GM21526 (cell line): ENCODE results near the gene PRKG1.

Source experiments
- ATAC-seq: cut with Tn5 transposase; IDR thresholded peaks from one replicate; pipeline ENCODE4 v1.9.1; 2021; ENCODE audit warnings: moderate library complexity; ENCODE audit not compliant: unreplicated experiment, low FRiP score

PRKG1 gene

DNA sequence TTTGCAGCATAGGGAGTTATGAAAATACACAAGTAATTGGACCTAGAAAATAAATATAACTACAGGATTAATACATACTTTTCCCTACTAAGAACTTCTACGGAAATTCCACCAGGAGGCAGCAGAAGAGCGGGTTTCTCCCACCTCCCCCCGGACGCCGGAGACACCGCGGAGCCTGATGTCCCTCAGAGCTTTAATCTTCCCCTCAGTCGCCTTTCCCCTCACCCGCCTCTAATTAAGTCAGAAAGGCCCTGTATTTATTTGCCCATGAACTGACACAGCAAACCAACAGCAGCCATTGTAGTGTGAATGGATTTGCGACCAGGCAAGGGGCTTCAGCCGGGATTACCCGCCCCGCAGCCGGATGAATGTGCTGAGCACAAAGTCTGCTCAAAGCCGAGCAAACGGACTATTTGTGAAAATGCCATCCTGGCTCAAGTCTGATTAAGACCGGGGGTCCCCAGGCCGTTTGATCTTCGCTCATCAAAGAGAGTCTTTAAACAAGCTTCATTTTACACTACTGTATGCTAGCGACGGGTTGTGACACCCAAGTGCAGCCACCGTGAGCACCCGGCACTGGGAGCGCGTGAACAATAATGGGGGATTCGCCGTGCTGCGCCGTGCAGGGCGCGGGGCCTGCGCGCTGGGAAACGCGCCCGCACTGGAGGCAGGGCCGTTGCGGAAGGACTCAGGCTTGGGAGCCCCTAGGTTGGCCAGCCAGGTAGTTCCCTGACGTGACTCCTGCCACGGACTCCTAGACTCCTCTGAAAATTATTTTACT, 1234.2 kb downstream of the PRKG1 start:
- ATAC-seq: peak; percentile 76

DNA sequence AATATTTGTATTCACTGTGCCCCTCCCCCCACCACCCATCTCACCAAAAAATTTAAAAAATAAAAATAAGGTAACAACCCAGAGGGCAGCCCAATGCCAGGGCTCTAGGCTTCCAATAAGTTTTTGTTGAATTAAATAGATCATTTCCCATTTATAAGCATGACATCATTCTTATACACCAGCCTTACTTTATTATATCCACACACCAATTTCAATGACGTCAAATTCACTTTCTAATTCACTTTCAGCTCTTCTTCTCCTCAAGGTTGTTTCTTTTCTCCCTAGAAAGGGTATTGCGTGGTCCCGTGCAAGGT, 1238.6 kb downstream of the PRKG1 start:
- no peak for ATAC-seq

DNA sequence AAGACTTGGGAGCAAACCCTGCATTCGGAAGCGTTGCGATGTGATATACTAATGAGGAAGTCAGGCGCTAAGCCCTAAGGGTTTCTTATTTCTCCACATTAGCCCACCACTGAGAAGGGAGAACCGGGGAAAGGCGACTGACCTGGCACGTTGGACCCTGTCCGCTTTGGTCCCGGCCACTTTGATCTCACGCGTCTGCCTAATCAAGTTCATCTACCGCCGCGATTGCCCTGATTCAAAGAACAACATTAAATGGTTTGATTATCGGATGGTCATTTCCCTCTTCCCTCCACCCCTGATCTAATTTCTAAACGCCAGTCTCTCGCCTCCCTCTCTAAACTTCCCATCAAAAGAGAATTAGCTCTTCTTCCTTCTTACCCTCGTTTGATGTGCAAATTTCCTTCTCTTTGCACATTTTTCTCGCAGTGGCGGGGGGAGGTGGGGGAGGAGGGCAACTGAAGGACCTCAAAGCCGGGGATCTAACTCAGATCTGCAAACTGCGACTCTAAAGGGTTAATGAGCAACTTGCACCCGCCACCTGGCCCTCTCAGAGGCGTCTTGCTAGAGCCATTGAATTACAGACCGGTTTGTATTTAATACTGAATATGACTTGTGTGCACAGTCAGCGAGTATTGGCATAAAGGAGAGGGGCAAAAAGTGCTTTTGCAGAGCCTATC, 1239.1 kb downstream of the PRKG1 start:
- ATAC-seq: no peak

DNA sequence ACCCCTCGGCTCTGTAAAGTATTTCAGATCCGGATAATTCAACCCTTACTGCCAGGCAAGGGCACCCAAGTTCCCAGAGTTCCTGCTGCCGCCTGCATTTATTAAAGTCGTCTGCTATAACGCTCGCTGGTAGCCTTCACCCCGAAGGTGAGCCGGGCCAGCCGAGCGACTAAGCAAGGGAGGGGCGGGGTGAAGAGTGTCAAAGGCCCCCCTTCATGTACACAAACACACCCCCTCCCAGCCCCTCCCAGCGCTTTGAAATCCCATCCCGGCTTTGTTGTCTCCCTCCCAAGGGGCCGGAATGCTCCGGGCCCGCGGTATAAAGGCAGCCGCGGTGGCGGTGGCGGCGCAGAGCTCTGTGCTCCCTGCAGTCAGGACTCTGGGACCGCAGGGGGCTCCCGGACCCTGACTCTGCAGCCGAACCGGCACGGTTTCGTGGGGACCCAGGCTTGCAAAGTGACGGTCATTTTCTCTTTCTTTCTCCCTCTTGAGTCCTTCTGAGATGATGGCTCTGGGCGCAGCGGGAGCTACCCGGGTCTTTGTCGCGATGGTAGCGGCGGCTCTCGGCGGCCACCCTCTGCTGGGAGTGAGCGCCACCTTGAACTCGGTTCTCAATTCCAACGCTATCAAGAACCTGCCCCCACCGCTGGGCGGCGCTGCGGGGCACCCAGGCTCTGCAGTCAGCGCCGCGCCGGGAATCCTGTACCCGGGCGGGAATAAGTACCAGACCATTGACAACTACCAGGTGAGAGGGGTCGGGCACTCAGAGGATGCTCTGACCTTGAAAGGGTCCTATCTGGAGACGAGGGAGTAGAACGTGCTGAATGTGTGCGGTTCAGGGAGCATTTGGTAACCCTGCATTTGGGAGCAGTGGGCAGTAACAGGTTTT, 1239.9 kb downstream of the PRKG1 start, which contains the start of gene DKK1:
TSS of gene DKK1 (plus strand) at position 349 of the 889 bp plus-strand sequence. CDS start at position 503, 154 bp downstream.
- peak; percentile 69 for ATAC-seq

DNA sequence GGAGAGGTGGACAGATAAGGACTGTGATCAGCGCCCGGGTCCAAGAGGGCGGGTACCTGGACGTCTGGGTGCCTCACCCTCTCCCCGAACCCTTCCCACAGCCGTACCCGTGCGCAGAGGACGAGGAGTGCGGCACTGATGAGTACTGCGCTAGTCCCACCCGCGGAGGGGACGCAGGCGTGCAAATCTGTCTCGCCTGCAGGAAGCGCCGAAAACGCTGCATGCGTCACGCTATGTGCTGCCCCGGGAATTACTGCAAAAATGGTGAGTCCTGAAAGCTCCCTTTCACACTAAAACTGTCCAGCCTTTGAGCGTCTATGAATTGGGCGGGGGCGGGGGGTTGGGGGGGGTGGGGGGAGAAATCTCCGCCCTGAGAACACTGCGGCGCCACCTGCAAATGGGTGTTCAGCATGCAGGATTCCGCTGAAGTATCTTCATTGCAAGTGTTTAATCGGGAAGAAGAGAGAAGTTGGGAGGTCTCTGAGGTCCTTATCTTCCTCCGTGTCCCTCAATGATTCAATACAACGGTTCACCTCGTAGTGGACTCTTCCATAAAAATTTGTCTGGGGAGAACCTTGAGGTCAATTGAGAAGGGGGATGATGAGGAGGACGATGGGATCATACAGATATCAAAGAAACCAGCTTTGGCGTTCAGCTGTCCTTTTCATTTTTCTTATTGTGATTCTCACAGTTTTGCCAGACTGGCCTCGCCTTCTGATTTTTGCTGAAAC, 1240.7 kb downstream of the PRKG1 start:
- no peak for ATAC-seq

DNA sequence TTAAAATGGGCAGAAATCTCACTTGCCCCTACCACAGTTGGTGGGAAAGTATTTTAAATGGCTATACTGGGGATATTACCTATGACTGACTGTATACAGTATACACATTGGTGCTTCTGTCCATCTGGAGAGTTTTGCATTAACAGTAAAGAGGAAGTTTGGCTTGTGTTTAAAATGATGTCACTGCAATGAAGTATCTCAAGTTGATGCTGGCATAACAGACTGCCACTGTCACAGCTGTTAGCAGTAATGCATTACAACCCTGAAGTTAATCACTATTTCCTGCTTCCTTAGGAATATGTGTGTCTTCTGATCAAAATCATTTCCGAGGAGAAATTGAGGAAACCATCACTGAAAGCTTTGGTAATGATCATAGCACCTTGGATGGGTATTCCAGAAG, 1241.7 kb downstream of the PRKG1 start:
- no peak for ATAC-seq

DNA sequence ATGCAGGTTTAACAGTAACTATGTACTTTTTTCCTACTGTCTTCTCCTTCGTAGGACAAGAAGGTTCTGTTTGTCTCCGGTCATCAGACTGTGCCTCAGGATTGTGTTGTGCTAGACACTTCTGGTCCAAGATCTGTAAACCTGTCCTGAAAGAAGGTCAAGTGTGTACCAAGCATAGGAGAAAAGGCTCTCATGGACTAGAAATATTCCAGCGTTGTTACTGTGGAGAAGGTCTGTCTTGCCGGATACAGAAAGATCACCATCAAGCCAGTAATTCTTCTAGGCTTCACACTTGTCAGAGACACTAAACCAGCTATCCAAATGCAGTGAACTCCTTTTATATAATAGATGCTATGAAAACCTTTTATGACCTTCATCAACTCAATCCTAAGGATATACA, 1242.2 kb downstream of the PRKG1 start:
- no peak for ATAC-seq

DNA sequence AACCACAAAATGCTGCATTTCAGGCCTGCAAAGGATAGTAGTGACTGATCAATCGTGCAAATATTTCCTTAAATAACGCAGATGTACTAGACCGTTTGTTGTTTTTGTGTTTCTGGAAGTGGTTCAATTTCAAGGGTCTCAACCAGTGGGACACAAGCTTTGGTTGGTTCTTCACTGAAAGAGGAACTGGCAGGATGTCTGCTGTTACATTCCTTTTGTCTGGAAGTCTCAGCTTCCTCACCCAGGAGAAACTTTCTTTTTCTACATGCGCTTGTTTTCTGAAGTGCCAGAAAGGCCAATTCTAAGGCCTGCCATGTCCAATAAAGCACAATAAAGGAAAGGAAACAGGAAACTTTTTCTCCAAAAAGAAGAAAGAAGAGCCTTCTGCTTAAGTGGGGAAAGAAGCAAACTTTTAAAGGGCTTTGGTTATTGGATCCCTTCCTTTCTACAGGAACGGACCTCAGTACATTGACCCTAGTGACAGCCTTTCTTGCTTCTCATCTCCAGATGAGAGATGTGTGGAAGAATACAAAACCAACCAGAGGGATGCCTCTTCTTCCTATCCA, 1243.9 kb downstream of the PRKG1 start:
- no peak for ATAC-seq

DNA sequence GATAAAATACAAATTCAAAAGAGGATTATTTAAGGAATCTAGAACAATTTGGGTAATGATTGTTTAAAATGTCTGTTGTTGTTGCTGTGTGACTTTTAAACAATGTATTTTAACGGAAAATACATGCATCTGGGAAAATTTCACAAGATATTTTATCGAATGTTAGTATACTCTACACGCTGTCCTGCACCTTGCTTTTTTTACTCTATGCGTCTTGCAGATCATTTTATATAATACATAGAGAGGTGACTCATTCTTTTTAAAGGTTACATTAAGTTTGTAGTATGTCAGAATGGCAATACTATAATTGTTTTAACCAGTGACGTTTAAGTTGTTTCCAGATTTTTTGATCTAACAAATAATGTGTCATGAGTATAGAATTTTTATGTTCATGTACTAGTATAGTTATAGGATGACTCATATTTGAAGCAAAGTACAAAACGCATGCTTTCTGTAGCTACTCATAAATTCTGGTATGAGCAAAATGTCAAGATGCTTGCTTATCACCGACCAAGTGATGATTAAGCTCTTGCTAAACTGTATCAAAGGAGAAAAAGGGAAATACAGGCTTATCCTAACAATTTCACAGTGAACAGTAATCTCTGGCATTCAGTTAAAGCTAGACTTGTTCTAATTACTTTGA, 1244.7 kb downstream of the PRKG1 start:
- ATAC-seq: no peak

DNA sequence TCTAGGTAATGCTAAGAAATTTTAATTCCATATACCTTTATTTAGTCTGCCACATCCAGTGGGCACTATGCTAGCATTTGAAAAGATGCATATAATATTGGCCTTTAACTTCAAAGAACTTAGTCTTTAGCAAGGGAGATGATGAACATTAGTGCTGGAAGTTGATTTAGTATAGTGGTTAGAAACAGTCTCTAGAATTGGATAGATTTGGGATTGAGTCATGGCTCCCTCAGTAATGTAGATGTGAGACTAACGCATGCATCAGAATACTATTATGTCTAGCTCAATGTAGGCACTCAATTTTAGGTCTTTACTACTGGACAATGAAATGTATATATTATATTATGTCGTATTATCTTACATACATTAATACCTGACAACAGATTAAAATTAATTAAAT, 1245.6 kb downstream of the PRKG1 start:
- ATAC-seq: no peak

DNA sequence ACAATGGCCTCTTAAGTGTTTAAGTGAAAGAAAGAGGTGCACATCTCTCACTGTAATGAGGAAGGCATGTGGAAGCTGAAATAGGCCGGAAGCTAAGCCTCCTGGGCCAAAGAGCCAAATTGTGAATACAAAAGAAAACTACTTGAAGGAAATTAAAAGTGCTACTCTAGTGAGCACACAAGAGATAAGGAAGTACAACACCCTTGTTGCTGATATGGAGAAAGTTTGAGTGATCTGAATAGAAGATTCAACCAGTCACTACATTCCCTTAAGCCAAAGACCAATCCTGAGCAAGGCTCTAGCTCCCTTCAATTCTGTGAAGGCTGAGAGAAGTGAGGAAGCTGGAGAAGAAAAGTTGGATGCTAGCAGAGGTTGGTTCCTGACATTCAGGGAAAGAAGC, 1248.0 kb downstream of the PRKG1 start:
- ATAC-seq: no peak

DNA sequence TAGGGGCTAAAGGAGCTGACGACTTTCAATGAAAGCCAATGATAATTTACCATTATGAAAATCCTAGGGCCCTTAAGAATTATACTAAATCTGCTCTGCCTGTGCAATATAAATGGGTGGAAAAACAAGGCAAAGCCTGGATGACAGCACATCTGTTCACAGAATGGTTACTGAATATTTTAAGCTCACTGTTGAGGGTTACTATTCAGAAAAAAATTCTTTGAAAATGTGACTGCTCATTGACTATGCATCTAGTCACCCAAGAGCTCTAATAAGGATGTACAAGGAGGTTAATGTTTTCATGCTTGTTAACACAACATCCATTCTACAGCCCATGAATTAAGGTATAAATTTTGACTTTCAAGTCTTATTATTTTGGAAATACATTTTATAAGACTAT, 1248.6 kb downstream of the PRKG1 start:
- no peak for ATAC-seq

DNA sequence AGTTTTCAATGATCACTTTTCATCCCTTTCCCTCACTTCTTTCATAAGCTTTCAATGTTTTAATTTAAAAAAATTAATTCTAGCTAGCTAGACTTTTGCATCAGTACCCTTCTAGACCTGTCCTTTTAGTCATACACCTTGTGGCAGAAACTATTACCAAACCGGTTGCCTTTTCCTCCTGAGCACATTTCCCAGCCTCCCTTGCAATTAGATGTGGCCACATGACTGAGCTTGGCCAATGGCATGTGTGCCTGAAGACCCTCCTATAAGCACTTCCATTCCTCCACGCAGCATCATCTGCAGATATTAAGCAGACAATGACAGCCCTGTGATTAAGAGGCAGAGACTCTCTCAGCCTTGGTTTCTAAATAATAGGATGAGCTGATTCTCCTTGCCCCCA, 1252.1 kb downstream of the PRKG1 start:
- ATAC-seq: no peak

DNA sequence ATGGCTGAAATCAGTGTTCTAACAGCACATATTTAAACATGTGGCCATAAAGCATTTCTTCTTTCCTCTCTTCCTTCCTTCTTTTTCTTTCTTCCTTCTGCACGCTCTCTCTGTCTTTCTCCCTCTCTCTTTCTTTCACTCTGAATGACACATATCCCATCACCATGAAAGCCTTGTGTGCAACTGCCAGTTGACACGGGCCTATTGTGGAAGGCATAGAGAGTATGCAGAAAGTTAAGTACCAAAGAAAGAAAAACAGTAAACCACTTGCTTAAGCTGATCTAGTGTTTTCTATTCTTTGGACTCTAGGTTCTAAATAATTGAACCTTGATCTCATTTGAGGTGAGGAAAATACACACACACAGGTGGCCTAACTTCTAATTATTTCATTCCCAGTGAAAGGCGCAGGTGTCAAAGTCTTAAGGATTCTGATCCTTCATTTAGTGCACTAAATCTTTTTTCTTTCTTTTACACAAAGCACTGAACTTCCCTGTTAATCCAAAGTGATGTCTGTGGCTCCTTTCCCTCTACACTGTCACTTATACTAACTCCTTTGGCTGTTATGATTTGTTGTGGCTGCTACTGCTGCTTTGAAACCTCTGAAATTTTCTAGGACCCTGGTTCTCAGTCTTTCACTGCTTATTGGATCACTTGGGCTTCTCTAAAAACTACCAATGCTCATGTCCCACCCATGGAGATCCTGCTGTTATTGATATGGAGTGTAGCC, 1257.5 kb downstream of the PRKG1 start:
- no peak for ATAC-seq

DNA sequence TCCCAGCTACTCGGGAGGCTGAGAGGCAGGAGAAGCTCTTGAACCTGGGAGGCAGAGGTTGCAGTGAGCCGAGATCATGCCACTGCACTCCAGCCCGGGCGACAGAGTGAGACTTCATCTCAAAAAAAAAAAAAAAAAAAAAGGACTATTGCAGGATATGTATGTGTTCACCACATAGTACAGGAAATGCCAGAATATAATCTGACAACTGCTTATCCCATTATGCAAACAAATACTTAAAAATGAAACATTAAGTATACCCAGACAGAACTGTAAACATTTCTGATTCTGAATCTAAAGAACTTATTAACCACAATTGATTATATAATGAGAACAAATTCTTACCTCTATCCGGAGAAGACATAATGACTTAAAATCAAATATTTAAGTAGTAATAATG, 1258.5 kb downstream of the PRKG1 start:
- ATAC-seq: no peak

DNA sequence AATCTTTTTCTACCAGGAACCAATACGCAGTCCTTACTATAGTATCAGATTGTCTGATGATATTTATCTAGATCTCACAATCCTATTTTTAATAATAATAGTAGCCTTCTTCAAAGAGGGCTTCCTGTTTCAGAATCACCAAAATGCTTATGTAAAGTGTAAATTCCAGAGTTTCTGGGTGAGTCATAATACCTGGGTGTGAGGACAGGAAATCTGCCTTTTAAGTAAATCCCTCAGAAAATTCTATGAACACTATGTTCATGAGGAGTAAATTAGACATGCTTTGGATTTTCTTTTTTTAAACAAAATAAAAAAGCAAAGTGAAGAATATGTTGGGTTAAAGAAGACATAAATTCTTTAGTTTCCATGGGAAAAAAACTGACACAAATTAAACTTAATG, 1260.3 kb downstream of the PRKG1 start:
- ATAC-seq: no peak

DNA sequence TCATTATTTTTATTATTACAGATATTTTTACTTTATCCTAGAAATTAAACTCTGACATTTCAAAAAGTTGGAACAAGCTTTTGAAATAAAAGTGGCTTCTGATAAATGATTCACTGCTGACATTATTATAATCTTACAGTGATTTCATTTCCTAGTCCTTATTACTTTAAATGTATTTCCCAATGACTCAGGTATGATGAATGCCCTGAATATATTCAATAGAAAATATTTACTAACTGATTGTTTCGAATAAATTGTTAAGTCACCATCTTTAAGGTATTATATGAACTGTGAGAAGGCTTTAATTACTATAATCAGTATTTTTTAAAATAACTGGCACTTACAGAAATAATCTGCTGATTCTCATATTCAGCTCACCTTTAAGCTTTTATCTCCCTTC, 1261.4 kb downstream of the PRKG1 start:
- no peak for ATAC-seq

DNA sequence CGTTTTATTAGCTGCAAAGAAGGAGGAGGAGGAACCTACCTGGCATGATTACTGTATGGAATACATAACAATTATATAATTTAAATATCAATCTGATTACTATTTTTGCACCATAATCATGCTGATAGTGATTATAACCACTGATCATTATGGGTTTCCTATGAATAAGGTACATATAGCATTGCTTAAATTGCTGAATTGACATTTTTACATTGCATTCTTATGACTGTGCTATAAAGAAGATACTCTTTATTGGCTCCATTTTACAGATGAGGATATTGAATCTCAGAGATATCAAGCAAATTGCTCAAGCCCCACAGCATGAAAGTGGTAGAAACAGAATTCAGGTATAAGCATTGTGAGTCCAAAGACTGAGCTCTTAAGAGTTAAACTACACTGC, 1262.9 kb downstream of the PRKG1 start:
- ATAC-seq: no peak

DNA sequence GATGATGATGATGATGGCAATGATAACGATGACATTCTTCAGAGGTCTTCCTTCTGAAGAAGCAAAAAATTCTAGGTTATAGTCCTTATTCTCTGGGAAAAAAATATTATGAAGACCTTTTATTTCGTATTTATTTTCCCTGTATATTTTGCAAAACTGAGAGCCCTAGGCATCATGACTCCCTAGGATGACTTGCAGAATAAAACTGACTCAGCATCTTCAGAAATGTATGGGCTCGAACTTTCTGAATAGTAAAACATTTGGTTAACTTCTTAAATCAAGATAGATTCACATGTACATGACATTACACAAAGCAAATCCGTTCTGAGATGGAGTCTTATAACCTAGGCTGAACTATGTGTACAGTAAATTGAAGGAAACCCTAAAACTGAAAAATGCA, 1269.2 kb downstream of the PRKG1 start:
- ATAC-seq: no peak
